GM10248 (cell line): ENCODE measurements around the gene PARP1.

Source experiments
- CTCF ChIA-PET: fragments of 300-600 bp; sonication (Branson Sonifier 250); formaldehyde crosslinking; extraction: SDS; loops from one replicate; lab custom pipeline; 2021; ENCODE audit warnings: antibody characterized with exemption; lab: Yijun Ruan, JAX
- POLR2A ChIA-PET: fragments of 350-650 bp; sonication (Branson Sonifier 250); formaldehyde crosslinking; extraction: SDS; loops from one replicate; lab custom pipeline; 2020; ENCODE audit warnings: antibody characterized with exemption; lab: Yijun Ruan, JAX
- DNase-seq: peaks from one replicate; pipeline ENCODE4 v3.0.0; 2012; ENCODE audit errors: extremely low spot score
- TF ChIP-seq, protein P1 (sequence below): IDR thresholded peaks from 2 replicates; pipeline ENCODE4 v1.5.1; 2012; ENCODE audit warnings: mild to moderate bottlenecking, low read depth; ENCODE audit errors: extremely low read depth, missing control alignments, control extremely low read depth

Gene PARP1

DNA sequence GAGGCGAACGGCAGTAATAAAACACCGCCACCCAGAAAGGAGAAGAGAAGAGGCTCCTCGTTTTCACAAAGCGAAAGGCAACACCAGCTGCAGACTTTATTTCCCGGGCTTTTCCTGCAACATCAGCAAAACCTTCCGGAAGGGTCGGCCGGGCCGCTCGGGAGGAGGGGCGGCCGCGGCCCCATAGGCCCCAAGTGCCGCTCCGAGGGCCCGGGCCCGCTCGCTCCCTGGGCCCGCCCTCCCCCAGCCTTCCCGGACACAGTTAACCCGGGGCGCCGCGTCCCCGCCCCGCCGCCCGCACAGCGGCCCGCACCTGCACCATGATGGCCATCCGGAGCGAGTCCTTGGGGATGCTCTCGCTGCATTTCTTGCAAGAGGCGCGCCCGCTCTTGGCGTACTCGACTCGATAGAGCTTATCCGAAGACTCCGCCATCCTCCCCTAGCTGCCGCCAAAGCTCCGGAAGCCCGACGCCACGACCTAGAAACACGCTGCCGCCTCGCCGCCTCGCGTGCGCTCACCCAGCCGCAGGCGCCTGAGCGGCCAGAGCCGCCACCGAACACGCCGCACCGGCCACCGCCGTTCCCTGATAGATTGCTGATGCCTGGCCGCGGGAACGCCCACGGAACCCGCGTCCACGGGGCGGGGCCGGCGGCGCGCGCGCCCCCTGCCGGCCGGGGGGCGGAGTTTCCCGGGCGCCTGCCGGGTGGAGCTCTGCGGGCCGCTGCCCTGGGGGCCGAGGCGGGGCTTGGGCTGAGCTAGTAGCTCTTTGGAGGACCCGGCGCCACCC is at the start of gene PARP1:
TSS of gene PARP1 (minus strand) at position 597 of the 788 bp plus-strand sequence. CDS start at position 433, 164 bp downstream.
- POLR2A ChIA-PET: interaction anchor here (0.5 to 0.6 kb wide), 2 partner anchors 103 to 440 kb away, joined by 3 read pairs; no protein-coding TSS in a partner anchor
- CTCF ChIA-PET: interaction anchor here (0.6 to 8.1 kb wide), 44 partner anchors 8 to 471 kb away, joined by 3 to 74 read pairs (median 4); partner anchors contain the start of gene LIN9
- TF ChIP-seq, protein P1, sequence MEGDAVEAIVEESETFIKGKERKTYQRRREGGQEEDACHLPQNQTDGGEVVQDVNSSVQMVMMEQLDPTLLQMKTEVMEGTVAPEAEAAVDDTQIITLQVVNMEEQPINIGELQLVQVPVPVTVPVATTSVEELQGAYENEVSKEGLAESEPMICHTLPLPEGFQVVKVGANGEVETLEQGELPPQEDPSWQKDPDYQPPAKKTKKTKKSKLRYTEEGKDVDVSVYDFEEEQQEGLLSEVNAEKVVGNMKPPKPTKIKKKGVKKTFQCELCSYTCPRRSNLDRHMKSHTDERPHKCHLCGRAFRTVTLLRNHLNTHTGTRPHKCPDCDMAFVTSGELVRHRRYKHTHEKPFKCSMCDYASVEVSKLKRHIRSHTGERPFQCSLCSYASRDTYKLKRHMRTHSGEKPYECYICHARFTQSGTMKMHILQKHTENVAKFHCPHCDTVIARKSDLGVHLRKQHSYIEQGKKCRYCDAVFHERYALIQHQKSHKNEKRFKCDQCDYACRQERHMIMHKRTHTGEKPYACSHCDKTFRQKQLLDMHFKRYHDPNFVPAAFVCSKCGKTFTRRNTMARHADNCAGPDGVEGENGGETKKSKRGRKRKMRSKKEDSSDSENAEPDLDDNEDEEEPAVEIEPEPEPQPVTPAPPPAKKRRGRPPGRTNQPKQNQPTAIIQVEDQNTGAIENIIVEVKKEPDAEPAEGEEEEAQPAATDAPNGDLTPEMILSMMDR: peak; percentile 72
- DNase-seq: peak; percentile 97

DNA sequence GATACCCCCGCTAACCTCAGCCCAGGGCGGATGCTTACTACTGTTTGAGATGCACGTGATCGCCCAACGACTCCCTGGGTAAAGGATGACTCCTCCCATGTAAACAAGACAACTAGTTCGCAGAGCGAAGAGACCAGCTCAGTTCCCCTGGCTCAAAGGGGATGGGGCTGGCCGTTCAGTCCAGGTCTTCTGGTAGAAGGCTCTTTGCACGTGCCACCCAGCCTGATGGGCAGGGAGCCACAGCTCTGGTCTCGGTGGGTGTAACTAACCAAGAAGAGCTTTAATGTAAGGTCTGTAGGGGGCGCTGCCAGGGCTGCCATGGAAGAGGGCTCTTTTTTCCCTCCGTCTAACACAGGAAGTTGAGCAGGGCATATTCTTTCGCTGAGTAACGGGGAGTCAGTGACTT is 49.4 kb upstream of the PARP1 start:
- ChIA-PET CTCF (interaction anchor here (1.0 to 2.4 kb wide), 3 partner anchors 9 to 14 kb away, joined by 3 to 5 read pairs (median 4); no protein-coding TSS in a partner anchor), POLR2A (no interaction called here)
- DNase-seq: no peak
- TF ChIP-seq, protein P1: no peak

DNA sequence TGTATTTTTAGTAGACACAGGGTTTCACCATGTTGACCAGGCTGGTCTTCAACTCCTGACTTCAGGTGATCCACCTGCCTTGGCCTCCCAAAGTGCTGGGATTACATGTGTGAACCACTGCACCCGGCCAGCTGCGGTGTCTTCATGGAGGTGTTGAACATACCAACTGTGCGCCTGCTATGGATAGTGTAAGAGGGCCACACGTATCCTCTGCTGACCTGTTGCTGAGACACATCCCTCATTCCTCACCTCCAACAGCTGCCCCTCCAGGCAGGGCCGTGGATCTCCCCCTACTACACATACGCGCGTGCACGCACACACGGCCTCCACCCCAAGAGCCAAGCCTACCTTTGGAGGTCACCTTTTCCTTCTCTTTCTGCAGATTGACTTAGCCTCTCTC is 48.0 kb upstream of the PARP1 start:
- DNase-seq: no peak
- ChIA-PET POLR2A (no interaction called here), CTCF (no interaction called here)
- TF ChIP-seq, protein P1: no peak

DNA sequence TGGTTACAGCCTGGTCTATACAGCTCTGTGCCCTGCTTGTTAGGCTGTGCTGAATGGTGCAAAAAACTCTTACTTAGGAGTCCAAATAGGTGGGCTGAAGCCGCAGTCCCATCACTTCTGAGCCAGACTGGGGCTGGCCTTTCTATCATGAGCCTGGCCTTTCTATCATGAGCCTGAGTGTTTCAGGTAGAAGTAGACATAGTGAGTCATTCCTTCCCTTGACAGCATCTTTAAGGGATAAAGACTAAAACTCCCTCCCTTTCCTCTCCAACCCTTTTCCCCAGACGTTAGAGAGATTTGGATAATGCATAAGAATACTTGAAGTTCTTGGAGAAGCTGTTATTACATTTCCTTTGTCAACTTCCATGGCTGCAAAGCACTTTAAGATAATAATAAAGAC is 46.5 kb upstream of the PARP1 start:
- CTCF ChIA-PET: no interaction called here
- no peak for DNase-seq
- POLR2A ChIA-PET: no interaction called here
- TF ChIP-seq, protein P1: no peak

DNA sequence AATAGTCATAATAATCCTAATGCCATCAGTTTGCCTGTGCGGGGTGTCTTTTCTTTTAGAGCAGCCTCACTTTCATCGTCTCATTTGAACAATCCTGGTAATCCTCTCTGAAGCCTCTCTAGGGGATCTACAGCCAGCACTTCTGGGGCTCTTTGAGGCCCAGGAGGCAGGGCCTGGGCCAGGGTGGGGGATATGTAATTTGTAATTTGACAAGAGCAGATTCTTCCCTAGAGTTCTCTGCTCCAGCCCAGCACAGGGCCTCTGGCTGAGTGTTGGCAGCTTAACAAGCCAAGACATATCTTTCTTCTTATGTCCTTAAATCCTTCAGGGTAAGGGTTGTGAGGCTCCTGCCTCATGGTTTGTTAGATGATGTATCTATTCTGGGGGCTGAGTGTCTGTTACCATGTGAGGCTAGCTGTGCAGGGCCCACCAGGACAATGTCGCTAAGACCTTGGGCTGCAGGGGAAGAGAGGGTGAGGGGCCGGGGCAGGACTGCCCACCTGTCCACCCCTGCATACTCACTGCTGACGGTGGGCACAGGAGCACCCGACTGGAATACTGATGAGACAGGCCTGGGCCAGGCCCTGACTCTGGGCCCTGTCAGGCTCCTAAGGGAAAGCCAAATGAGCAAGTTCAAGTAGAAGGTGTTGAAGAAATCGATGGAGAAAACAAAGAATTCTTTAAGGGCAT is 45.3 kb upstream of the PARP1 start:
- TF ChIP-seq, protein P1: no peak
- CTCF ChIA-PET: interaction anchor here (1.5 kb wide), 1 partner anchor 16 kb away, joined by 7 read pairs; no protein-coding TSS in a partner anchor
- POLR2A ChIA-PET: no interaction called here
- DNase-seq: no peak

DNA sequence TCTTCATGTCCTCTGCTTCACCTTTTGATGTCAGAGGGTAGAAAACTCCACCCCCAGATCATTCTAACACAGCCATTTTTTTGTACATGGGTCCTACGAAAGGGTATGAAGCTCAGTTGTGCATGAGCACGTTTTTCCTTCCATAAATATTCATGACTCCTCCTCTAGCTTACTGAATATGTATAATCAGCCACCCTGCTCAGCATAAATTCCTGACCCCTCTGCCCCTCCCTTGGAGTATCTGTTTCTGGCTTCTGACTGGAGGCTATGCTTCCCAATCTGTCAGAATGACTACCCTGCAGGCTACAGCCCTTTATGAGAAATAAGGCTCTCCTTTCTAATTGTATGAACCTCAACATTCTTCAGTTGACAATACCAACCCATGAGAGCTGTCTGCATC is 42.8 kb upstream of the PARP1 start:
- ChIA-PET POLR2A (no interaction called here), CTCF (no interaction called here)
- TF ChIP-seq, protein P1: no peak
- no peak for DNase-seq
